ENCODE measurements around the gene PITPNM3.

DNA sequence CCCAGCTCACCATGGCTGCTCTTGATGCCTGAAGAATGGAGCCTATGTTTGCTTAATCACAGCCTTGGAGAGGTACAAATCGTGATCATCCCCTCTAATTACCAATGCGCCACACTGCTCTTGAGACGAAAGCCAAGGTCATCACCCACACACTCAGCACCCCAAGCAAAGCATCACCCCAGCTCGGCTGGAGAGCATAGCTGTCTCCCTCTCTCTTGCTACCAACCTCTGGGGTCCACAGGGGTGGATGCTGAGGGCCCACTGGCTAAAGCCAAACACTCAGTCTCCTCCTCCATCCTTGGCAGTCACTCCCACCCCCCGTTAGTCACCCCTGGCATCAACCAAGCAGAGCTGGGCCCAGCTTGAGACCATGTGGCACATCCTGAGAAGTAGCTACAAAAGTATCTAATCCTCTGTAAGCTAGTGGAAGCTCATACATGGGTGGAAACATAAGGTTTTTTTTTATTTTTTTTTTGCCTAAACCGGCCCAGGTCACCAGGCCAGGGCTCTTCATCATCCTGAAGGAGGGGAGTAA is 67.3 kb downstream of the PITPNM3 start:
- TF ChIP-seq POLR2A (IDR thresholded peaks at IDR 0.05) (no peak), POLR2AphosphoS5 (IDR thresholded peaks at IDR 0.05) (no peak)
- TF ChIP-seq, protein P1, sequence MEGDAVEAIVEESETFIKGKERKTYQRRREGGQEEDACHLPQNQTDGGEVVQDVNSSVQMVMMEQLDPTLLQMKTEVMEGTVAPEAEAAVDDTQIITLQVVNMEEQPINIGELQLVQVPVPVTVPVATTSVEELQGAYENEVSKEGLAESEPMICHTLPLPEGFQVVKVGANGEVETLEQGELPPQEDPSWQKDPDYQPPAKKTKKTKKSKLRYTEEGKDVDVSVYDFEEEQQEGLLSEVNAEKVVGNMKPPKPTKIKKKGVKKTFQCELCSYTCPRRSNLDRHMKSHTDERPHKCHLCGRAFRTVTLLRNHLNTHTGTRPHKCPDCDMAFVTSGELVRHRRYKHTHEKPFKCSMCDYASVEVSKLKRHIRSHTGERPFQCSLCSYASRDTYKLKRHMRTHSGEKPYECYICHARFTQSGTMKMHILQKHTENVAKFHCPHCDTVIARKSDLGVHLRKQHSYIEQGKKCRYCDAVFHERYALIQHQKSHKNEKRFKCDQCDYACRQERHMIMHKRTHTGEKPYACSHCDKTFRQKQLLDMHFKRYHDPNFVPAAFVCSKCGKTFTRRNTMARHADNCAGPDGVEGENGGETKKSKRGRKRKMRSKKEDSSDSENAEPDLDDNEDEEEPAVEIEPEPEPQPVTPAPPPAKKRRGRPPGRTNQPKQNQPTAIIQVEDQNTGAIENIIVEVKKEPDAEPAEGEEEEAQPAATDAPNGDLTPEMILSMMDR (IDR thresholded peaks at IDR 0.05), result no peak

Measured in transverse colon (tissue), 4 donors.